Muscle of back (tissue), 11 donors: Measurements from ENCODE around the gene RBBP4. TPM values are rescaled to one million over a fixed set of nuclear protein-coding genes. Genes with fewer than 3 reads are reported as not detected.
"Not testable (repeated sequence)": the region's sequence is repeated elsewhere in the genome, so short reads cannot be mapped to it uniquely, and the experiment has no call there.

ENCODE experiments used
- DNase-seq, 3 donors: peaks; one replicate each; pipeline versions ENCODE4 v3.0.0 to v3.0.0-alpha.2; 2013
- polyA plus RNA-seq, 10 donors: library from polyadenylated mRNA; unstranded; fragments of 120-200 nt; gene quantifications; one replicate each; pipeline ENCODE4 v1.2.1, GENCODE V29; 2013; ENCODE audit not compliant: insufficient read length in 10 of 10

Gene RBBP4
- polyA plus RNA-seq, 10 donors = 128 to 192 (median 154) TPM

DNA sequence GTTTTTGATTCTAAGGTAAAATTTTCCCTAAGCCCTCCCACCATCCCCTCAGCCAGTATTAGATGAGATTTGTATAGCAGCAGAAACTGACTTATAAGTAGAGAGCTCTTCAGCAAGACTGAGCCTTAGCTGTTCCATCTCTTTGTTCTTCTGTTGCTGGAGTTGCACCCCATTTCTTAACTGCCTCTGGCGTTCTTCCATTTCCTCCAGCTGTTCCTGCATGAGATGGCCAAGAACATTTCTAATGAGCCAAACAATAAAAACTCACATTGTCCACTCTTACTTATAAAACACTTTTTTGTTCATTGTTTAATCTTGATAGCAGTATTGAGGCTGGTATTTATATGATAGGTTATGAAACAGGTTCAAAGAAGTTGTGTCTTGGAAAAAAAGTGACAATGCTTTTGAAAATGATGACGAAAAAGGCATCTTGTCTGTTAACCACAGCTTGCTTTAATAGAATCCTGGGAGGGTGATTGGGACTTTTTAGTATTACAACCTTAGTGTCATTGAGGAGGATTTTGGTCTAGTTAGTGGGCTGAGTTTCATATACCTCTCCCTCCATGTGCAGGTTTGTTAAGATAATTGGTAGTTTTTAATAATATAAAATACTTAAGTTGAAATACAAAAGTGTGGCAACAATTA is 33.3 kb downstream of the RBBP4 start:
- peak; percentile 25 to 77 (median 66) for DNase-seq

DNA sequence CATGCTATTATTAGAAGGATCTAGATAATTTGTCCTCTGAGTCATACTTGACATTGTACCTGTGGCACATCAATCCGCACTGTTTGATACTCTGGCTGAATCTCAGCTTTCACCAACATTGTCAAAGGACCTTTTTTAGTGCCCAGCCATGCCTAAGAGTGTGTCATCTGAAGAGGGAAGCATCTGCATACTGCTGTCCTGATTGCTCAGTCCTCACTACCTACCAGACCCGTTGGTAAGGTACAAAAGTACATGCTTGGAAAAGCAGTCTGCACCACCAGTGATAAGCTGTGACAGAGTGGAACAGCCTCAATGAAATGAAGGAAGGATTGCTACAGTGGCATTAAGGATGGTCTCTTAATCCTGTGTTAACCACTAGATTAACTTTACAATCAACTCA is 34.5 kb downstream of the RBBP4 start:
- no peak for DNase-seq

DNA sequence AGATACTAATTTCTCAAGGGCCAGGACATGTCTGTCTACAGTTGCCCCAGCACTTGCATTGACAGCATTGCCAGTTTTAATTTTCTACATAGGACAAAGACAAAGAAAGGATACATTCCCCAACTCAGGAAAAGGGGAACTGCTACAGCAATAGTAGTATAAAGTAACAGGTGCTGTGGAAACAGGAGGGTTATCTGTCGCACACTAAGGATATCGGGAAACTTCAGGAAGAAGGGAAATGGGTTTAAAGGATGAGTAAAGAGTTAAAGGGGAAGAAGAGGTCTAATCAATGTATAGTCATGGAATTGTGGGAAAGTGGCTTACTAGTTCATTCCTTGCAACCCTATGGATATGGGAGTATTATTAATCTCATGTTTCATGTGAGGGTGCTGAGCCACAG is 35.4 kb downstream of the RBBP4 start:
- DNase-seq = no peak

DNA sequence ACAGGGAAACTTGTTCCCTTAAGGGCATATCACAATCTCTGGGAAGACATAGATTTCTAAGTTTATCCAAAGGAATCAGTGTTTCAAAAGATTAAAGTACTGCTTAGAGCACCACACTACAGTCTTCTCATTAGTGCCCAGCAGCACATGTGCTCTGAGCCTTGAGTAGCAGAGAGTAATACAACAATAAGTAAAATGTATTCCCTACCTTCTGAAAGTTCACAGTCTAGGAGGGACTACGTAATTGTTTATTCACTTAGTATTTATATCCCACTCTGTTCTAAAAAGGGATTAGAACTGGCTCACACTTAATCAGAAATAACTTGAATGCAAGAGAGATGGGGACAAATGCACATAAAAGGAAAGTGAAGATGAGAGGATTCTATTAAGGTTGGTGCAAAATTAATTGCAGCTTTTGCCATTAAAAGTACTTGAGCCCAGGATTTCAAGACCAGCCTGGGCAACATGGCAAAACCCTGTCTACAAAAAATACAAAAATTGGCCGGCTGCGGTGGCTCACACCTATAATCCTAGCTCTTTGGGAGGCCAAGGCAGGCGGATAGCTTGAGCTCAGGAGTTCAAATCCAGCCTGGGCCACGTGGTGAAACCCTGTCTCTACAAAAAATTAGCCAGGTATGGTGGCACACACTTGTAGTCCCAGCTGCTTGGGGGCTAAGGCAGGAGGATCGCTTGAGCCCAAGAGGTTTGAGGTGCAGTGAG is 42.6 kb downstream of the RBBP4 start:
- no peak for DNase-seq

DNA sequence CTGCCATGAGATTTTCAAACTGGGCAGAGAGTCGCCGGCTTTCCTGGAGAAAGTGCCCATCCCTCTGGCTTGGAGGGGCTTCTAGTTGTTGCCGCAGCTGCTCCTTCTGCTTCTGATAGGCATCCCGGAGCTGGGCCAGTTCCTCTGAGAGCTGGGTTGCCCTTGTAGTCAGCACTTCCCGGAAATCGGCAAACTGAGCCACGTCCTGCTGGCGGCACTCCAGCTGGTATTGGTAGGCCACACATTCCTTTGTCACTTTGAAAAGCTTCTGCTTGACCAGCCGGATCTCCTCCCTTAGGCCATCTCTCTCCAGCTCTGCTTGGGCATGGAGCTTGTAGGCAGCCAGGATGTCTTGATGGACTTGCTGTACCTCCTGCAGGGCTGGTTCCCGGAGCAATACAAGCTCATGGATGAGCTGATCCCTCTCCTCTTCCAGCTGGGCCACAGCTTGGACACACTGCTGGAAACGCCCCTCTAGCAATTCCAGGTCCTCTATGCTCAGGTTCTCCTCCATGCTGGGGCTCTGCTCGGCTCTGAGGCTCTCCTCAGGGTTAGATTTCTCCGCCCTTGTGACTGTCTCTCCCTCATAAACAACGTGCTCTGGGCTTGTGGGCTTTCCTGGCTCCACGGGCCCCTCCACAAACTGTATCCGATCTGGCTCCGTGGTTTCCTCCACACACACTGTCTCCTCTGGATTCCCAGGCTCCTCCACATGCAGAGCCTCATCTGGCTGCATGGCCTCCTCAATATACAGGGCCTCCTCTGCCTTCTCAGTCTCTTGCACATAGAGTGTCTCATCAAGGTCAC is 44.3 kb downstream of the RBBP4 start:
- DNase-seq = peak in 2 of 3 donors; percentile 14 to 30

DNA sequence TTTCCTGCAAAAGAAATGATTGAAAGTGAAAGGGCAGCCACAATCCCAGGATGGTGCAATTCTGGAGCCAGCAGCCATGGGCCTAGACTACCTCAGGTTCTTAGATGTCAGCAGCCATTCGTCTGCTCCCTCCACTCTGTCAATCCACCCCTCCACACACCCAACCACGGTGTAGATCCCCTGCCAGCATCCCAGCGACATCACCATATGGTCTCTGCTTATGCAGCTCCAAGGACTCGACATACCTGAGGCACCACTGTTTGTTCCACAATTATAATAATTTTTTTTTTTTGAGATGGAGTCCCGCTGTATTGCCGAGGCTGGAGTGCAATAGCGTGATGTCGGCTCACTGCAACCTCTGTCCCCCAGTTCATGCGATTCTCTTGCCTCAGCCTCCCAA is 45.0 kb downstream of the RBBP4 start:
- DNase-seq = no peak

DNA sequence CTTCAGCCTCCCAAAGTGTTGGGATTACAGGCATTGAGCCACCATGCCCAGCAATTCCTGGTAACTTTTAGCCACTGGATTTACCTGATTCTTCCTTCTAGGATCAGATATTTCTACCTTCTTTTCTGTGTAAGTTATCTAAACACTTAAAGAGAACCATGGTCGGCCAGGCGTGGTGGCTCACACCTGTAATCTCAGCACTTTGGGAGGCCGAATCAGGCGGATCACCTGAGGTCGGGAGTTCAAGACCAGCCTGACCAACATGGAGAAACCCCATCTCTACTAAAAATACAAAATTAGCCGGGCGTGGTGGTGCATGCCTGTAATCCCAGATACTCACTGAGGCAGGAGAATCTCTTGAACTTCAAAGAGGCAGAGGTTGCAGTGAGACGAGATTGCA is 46.0 kb downstream of the RBBP4 start:
- DNase-seq = not testable (repeated sequence)

DNA sequence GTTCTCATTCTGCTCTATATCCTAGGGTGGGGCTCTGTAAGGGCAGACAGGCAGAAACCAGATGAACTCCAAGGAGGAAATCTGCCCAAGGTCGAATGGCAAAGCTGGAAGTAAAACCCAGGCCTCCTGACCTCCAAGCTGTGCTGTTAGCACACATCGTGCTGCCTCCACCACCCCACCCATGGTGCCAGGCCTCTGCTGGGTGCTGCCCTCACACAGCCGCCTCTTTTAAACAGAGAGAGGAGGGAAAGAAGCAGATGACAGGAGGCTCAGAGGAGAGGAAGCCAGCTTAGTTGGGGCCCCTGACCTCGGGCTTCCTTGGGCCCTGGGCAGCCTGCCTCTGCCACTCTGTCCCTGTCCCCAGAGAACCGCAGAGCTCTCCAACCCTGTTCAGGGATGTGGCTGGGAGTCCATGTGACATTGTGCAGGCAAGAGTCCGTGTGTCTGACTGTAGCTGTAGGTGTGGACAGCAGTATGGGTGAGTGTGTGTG is 50.5 kb downstream of the RBBP4 start:
- peak in 2 of 3 donors; percentile 15 to 34 for DNase-seq

DNA sequence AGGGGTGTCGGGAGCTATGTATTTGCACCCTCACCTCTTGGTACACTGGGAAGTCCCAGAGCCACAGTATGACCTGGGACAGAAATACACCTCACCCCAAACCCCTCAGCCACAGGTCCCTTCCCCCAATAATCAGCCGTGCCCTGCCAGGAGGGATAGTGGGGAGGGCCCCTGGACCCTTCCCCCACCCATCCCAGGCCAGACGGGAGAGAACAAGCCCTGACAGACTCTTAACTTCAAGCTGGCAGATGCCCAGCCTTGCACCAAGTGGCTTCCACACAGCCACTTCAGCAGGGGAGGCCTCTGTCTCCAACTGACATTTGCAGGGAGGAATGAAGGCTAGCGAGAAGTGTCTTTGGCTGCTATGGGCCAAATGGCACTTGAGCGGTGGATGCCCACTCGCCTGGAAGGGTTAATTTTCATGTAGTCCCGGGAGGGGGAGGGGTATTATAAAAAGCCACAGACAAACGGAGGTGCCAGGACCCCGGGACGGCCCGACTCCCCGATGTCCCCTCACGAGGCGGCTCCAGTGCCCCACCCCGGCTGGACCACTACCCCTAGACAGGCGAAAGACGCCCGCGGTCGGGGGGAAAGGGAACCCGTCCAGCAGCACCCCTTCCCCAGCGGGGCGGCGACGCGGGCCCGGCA is 51.1 kb downstream of the RBBP4 start:
- peak in 2 of 3 donors; percentile 45 to 58 for DNase-seq

DNA sequence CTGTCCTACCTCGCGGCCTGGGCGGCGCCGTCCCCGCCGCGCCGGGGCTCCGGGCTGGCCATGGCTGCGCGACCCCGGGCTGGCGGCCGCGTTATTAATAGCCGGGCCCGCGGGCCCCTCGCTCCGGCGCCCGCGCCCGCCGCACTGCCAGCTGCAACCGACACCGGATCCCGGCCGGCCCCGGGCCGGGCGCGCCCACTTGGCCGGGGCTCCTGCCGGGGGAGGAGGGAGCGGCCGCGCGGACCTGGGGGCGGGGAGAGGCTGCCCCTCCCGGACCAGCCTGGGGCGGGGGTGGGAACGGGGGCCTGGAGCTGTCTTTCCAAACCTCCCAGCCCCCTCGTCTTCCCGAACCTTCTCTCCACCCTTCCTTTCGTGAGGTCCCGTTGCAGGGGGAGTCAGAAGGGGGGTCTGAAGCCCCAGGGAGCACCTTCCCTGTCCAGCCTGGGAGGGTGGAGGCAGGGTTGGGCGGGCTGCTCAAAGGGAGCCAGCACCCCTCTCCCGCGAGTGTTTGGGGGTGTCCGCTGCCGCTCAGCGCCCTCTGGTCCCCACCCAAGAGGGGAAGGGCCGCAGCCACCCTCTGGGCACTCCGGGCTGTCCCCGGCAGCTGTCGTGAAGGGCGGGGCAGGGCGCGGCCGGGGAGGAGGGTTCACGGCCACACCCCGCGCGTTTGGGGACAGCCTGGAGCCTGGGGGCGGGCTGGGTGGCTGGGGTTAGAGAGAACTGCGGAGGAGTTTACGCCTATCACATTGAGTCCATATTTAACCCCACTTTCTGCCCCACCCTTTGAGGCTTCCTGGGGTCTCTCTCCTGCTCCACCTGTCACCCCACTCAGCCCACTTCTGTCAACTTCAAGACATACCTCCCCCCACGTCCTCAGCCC is 51.8 kb downstream of the RBBP4 start, which contains the start of gene SYNC:
TSS of gene SYNC (minus strand) at position 172 of the 880 bp plus-strand sequence. CDS start at position 62, 110 bp downstream.
- peak; percentile 68 to 90 (median 80) for DNase-seq

DNA sequence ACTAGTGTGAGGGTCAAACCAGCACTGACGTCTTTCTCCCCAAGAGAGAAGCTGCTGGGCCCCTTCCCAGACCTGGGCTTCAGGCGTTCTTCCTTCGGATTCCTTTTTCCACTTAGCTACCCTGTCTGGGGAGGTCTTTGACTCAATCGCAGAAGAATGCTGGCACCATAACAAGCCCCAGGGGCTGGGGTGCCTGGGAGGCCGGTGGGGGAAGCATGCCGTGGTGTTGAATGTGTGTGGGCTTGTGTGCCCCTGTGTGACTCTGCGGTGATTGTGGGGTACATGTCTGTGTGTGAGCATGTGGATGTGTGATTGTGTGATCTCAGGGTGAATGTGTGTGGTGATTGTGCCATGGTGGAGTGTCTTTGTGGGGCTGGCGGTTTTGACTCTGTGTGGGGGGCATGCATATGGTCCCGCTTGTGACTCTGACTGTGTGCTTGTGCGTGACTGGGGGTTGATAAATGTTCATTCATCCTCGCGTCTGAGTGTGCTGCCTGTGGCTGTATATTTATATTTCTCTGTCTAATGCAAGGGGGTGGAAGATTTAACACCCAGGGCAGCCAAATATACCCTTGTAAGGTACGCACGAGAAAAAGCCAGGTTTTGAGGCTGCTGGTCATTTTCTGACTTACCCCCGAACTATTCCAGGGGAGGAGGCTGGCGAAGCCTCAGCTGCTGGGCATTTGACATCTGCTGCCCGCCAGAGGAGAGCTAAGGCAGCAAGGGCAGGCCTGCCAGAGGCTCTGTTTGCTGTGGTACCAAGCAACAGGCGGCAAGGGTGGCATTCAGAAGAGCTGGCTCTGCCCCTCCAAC is 52.7 kb downstream of the RBBP4 start:
- DNase-seq = peak; percentile 67 to 98 (median 85)

DNA sequence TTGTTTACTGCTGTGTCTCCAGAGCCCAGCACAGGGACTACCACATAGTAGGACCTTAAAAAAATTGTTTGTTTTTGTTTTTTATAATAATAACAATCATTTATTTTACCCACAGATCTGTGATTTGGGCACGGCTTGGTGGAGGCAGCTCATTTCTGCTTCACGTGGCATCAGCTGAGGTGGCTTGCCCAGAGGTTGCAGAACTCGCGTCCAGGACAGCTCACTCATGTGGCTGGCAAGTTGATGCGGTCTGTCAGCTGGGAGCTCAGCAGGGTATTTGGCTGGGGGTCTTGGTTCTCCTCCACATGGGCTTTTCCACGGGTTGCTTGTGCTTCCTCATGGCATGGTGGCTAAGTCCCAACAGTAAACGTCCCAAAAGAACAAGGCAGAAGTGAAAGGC is 54.5 kb downstream of the RBBP4 start:
- no peak for DNase-seq

DNA sequence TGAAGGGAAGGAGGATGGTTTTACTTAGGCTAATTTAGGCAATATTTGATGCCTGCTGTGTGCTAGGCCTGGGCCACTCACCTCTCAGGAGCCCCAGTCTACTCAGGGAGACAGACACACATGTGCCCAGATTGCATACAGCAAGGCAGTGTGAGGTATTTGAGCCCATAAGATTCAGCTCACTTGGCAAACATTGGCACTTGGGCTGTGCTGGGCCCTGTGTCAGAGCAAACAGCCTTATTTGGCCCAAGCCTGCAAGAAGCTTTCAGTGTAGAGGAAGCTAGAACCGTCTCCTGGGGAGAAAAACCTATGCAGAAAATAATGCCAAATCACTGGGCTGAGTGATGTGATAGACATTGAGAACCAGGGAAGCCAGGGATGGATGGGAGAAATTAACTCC is 55.5 kb downstream of the RBBP4 start:
- no peak for DNase-seq

DNA sequence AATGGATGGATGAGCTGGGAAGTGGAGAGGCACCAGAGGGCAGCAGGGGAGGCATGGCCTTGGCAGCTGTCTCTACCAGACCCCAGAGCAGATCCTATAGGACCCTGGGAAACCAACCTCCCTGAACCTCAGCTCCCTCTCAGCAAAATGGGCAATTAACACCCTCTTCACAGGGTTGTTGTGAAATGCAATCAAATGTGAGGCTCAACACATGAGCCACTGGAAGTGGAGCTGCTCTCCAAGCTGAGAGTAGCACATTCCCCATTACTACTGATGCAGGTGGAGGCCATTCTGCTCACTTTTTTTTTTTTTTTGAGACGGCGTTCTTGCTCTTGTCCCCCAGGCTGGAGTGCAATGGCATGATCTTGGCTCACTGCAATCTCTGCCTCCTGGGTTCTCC is 58.1 kb downstream of the RBBP4 start:
- DNase-seq = no peak

DNA sequence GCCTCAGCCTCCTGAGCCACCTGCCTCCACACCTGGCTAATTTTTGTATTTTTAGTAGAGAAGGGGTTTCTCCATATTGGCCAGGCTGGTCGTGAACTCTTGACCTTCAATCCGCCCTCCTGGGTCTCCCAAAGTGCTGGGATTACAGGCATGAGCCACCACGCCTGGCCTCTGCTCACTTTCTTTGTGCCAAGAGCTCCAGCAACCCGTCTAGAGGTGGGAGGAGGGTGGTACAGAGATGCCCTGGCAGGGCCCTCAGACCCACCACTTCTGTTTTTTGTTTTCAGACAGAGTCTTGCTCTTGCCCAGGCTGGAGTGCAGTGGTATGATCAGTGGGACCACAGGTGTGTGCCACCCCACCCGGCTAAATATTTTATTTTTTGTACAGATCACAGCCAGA is 58.5 kb downstream of the RBBP4 start:
- no peak for DNase-seq

DNA sequence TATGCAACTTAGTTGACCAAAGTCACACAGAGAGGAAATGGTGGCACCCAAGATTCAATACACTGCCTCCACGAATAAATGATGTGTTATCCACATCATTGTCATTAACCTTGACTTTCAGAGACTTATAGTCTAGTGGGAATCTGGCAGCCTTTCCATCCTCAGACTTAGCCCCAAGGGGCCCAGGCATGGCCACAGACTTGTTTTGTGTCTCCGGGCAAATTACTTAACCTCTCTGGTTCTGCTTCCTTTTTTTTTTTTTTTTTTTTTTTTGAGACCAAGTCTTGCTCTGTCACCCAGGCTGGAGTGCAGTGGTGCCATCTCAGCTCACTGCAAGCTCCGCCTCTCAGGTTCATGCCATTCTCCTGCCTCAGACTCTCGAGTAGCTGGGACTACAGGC is 60.2 kb downstream of the RBBP4 start:
- not testable (repeated sequence) for DNase-seq

DNA sequence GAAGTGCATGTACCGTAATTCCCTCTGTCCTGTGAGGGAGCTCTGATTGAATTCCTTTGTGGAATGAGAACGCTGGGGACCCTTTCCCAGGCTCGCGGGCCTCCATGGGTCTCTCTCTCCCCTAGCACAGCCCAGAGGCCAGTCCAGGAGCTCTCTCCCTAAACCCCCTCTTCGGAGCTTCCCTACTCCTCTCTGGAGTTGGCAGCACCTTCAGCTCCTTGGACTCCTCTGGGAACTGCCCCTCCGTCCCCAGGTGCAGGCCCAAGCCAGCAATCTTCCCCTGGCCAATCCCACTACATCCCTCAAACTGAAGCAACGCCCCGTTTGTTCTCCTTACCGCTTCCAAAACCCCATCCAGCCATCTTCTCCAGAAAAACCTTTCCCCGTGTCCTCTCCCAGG is 62.1 kb downstream of the RBBP4 start:
- no peak for DNase-seq

DNA sequence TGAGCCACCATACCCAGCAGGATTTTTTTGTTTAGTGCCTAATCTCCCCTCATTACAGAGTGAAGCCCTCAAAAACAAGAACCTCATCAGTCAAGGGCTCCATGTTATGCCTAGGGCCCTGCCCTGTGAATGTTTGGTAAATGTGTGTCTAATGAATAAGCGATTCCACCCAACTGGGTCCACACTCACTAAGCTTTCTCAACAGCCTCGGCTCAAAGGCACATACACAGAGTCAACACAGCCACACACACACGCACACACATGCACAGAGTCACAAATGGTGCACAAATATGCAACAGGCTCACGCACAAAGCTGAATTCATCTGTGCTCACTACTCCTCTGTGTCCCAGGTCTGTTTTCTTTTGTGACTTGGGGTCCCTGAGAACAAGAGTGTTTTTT is 63.3 kb downstream of the RBBP4 start:
- no peak for DNase-seq

DNA sequence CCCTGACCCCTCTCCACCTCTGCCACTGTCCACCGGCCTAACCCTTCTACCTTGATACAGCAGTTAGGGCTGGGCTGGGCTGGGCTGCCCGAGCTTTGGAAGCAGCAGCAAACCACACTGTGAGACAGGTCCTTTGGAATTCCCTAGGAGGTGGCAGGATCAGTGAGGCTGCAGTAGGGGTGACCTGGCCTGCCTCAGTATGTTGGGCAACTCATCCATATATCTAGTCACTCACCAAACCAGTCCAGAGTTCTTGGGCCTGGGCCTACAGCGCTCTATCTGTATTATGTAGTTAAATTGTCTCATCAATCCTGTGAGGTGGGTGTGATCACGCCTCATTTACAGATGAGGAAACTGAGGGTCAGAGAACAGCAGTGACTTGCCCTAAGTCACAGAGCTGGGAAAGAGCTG is 64.9 kb downstream of the RBBP4 start:
- no peak for DNase-seq
